Heart left ventricle (tissue), 16 donors: Measurements from ENCODE around the gene TNIK. TPM values are rescaled to one million over a fixed set of nuclear protein-coding genes. Genes with fewer than 3 reads are reported as not detected.

Experiments
- ATAC-seq, 4 donors: fragments of 200-7000 bp; cut with Tn5 transposase; one replicate each; pipeline ENCODE4 v1.9.1; 2020 to 2022; ENCODE audit warnings: moderate library complexity in 4 of 4, mild to moderate bottlenecking in 3 of 4, moderate number of reproducible peaks in 1 of 4
- DNase-seq, 5 donors: peaks; one replicate each; pipeline ENCODE4 v3.0.0-alpha.2; 2020
- H3K27ac ChIP-seq, 12 donors: fragments of 200-600 bp; sonication (generic) in 4 of 12; one replicate each; pipeline versions ENCODE4 v1.5.0 to v1.8.0; 2016 to 2022; ENCODE audit warnings: mild to moderate bottlenecking in 2 of 12
- H3K27me3 ChIP-seq, 9 donors: fragments of 200-600 bp; sonication (generic) in 2 of 9; one replicate each; pipeline versions ENCODE4 v1.5.1 to v1.8.0; 2016 to 2022; ENCODE audit warnings: mild to moderate bottlenecking in 3 of 9
- H3K36me3 ChIP-seq, 9 donors: fragments of 200-600 bp; sonication (generic) in 2 of 9; one replicate each; pipeline versions ENCODE4 v1.5.0 to v1.8.0; 2018 to 2022; ENCODE audit warnings: mild to moderate bottlenecking in 2 of 9
- H3K4me1 ChIP-seq, 12 donors: fragments of 200-600 bp; sonication (generic) in 4 of 12; one replicate each; pipeline versions ENCODE4 v1.5.0 to v1.8.0; 2016 to 2022; ENCODE audit warnings: mild to moderate bottlenecking in 3 of 12
- H3K4me3 ChIP-seq, 12 donors: fragments of 200-600 bp; sonication (generic) in 4 of 12; one replicate each; pipeline versions ENCODE4 v1.5.0 to v1.8.0; 2017 to 2022; ENCODE audit warnings: mild to moderate bottlenecking in 9 of 12, moderate library complexity in 4 of 12
- H3K9me3 ChIP-seq, 12 donors: fragments of 200-600 bp; sonication (generic) in 4 of 12; one replicate each; pipeline versions ENCODE4 v1.5.0 to v1.8.0; 2016 to 2022; ENCODE audit warnings: mild to moderate bottlenecking in 1 of 12
- POLR2A ChIP-seq, 2 donors: fragments of 450-650 bp; IDR thresholded peaks; one replicate each; pipeline ENCODE4 v1.6.1; 2017; ENCODE audit warnings: antibody characterized with exemption in 2 of 2, mild to moderate bottlenecking in 2 of 2, moderate library complexity in 2 of 2
- WGBS, 4 donors: extraction: QIAGEN DNeasy Blood & Tissue Kit in 2 of 4; methylation state at CpG; one replicate each; pipeline versions ENCODE4 v1.1.5 to v1.1.7; 2013 to 2018; 5-methylcytosine and 5-hydroxymethylcytosine counted together
- intact Hi-C, 10 donors: fragments of 100-400 bp; cut with DNase I; formaldehyde crosslinking; loops; one replicate each; pipeline versions ENCODE4 v1.11.1 to v1.14.2; 2022
- polyA plus RNA-seq, 2 donors: library from polyadenylated mRNA; stranded (reverse); fragments of 200-250 nt; gene quantifications; one replicate each; pipeline ENCODE4 v1.2.3, GENCODE V29; 2013
- total RNA-seq, 9 donors: library from RNA; depleted of rRNA in 2 of 9; stranded (reverse); fragments of >200 nt in 2 of 9; fragmentation: NEBNext Ultra II Directional in 3 of 9; extraction: Animal tissue kit (Norgen Biotek cat#: 25700) in 3 of 9; gene quantifications; one replicate each; pipeline versions ENCODE4 v1.1.0 to v1.2.4, GENCODE V29; 2016 to 2023
- TF ChIP-seq, protein P1 (sequence below), 12 donors: fragments of 200-600 bp; sonication (generic) in 4 of 12; IDR thresholded peaks; one replicate each; pipeline versions ENCODE4 v1.5.0 to v1.8.0; 2018 to 2022; ENCODE audit warnings: antibody characterized with exemption in 12 of 12, mild to moderate bottlenecking in 5 of 12
- donor health status: ischemic (EF 13 %, LVEDD 7.1; RV severe dilation, severe dysfunction).
- donor health status: healthy with polysubstance abuse.
- donor health status: DM: no; HTN: yes; CAD: no.
- donor health status: DM: no; HTN: no; CAD: no.
- donor health status: ischemic (EF 25% LVEDD 6.9; RV normal size, moderate dysfunction).
- donor health status: ischemic (EF 25% LVEDD 5.7; RV mildly dilated, moderate dysfunction).
- donor health status: healthy.
- donor health status: DM: yes; HTN: yes; CAD: no.
- donor health status: ischemic (EF 35%, LVEDD 5.7; RV mildly dilated, moderate dysfunction).
- donor health status: nonischemic (EF 11% LVEDD 7.7; RV severe dilation, severe dysfunction).
- donor health status: DM: yes; HTN: yes; CAD: no.
- donor health status: PGD.
- donor health status: ischemic (EF 29% LVEDD 5.4; RV normal size, mild dysfunction).
- donor health status: nonischemic (EF 23%, LVEDD 6.1; RV moderate dilation, normal function).

Gene TNIK
- total and polyA plus RNA-seq, 11 donors, result 12.3 to 51.6 (median 32.4) TPM

GRCh38 chr3:171186817-171187500 lies 273.2 kb downstream of the TNIK start:
- intact Hi-C loops, result loop anchor here (2.0 to 10.0 kb wide), 13 partner anchors 58 to 380 kb away; partner anchors contain the start of gene TNIK (in 5 of the 10)
- peaks cover 0 to 44% (median 11%) of the 10 kb centered on the region in 12 donors for H3K4me1 ChIP-seq
- ATAC-seq, result no peak
- no peaks in the 10 kb centered on the region for H3K27me3 ChIP-seq
- 46 to 62% (median 58%) methylated on average over 3 of the region's 3 CpGs for WGBS, 4 donors
- TF ChIP-seq, protein P1, sequence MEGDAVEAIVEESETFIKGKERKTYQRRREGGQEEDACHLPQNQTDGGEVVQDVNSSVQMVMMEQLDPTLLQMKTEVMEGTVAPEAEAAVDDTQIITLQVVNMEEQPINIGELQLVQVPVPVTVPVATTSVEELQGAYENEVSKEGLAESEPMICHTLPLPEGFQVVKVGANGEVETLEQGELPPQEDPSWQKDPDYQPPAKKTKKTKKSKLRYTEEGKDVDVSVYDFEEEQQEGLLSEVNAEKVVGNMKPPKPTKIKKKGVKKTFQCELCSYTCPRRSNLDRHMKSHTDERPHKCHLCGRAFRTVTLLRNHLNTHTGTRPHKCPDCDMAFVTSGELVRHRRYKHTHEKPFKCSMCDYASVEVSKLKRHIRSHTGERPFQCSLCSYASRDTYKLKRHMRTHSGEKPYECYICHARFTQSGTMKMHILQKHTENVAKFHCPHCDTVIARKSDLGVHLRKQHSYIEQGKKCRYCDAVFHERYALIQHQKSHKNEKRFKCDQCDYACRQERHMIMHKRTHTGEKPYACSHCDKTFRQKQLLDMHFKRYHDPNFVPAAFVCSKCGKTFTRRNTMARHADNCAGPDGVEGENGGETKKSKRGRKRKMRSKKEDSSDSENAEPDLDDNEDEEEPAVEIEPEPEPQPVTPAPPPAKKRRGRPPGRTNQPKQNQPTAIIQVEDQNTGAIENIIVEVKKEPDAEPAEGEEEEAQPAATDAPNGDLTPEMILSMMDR (IDR thresholded peaks at IDR 0.05), result no peak
- no peak for TF ChIP-seq POLR2A (IDR thresholded peaks at IDR 0.05)
- H3K4me3 ChIP-seq, result no peak overlapping the region
- no peak overlapping the region for H3K27ac ChIP-seq
- H3K36me3 ChIP-seq, result peaks cover 0 to 4% (median 0%) of the 10 kb centered on the region in 9 donors
- no peaks in the 10 kb centered on the region for H3K9me3 ChIP-seq
- DNase-seq, result no peak

GRCh38 chr3:171186383-171186782 lies 273.8 kb downstream of the TNIK start:
- Histone ChIP-seq H3K4me3 (no peak overlapping the region), H3K36me3 (peaks cover 0 to 4% (median 0%) of the 10 kb centered on the region in 9 donors), H3K27ac (no peak overlapping the region), H3K4me1 (peaks cover 0 to 44% (median 11%) of the 10 kb centered on the region in 12 donors), H3K9me3 (no peaks in the 10 kb centered on the region), H3K27me3 (no peaks in the 10 kb centered on the region)
- intact Hi-C loops, result loop anchor here (2.0 to 10.0 kb wide), 13 partner anchors 58 to 381 kb away; partner anchors contain the start of gene TNIK (in 5 of the 10)
- DNase-seq (no peak), ATAC-seq (peak in 1 of 4 donors; percentile 32)
- TF ChIP-seq POLR2A (IDR thresholded peaks at IDR 0.05), result no peak
- TF ChIP-seq, protein P1 (IDR thresholded peaks at IDR 0.05), result no peak

DNA sequence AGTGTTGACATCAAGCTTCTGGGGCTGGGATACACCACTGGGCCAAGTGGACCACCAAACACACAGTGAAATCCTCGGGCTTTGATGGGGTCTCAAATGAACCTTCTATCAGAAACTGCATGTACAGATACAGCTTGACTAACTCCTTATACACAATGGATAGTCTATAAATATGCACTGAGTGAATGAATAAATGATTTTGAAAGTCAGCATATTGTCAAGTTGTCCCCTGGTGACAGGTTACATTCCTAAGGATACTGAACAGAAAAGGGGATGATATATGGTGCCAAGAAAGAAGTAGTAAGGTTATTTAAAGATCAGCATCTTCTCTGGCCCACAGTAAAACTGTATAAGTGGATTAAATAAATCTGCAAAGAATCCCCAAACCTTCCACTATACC lies 274.2 kb downstream of the TNIK start:
- Histone ChIP-seq H3K9me3 (no peaks in the 10 kb centered on the region), H3K27me3 (no peaks in the 10 kb centered on the region), H3K4me3 (no peak overlapping the region), H3K36me3 (peaks cover 0 to 4% (median 0%) of the 10 kb centered on the region in 9 donors), H3K4me1 (peaks cover 0 to 44% (median 11%) of the 10 kb centered on the region in 12 donors), H3K27ac (peak overlapping the region in 3 of 12 donors; percentile 9 to 46 (median 24))
- intact Hi-C loops, result loop anchor here (2.0 to 10.0 kb wide), 13 partner anchors 59 to 381 kb away; partner anchors contain the start of gene TNIK (in 5 of the 10)
- DNase-seq, result no peak
- TF ChIP-seq POLR2A (IDR thresholded peaks at IDR 0.05), result no peak
- TF ChIP-seq, protein P1 (IDR thresholded peaks at IDR 0.05), result no peak
- 49 to 71% (median 59%) methylated on average over 1 of the region's 1 CpG for WGBS, 4 donors
- no peak for ATAC-seq

DNA sequence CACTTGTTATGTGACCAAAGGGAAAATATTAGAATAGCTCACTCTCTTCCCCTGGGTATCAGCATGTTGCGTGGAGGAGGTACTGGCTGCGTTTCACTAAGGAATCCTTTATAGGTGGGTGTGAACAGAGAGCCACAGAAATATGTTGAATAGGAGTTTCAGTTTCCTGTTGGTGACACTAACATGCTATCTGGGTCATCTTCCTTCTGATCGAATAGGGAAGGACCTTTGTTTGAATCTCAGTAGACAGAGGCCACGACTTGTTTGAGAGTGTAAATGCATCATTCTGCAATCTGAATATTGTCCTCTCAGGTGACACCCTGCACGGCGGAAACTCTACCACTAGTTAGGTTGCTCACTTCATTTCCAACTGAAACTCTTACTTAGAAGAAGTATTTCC lies 275.8 kb downstream of the TNIK start:
- Histone ChIP-seq H3K27me3 (no peaks in the 10 kb centered on the region), H3K4me3 (no peak overlapping the region), H3K36me3 (peaks cover 0 to 4% (median 0%) of the 10 kb centered on the region in 9 donors), H3K27ac (no peak overlapping the region), H3K9me3 (no peaks in the 10 kb centered on the region), H3K4me1 (peaks cover 0 to 44% (median 11%) of the 10 kb centered on the region in 12 donors)
- DNase-seq (no peak), ATAC-seq (no peak)
- no peak for TF ChIP-seq POLR2A (IDR thresholded peaks at IDR 0.05)
- TF ChIP-seq, protein P1 (IDR thresholded peaks at IDR 0.05), result no peak
- intact Hi-C loops, result loop anchor here in 8 of 10 donors (10.0 kb wide), 5 partner anchors 60 to 380 kb away; partner anchors contain the start of gene TNIK (in 2 of the 8)
- WGBS, 4 donors, result 51 to 66% (median 61%) methylated on average over 6 of the region's 6 CpGs
